Measurements from ENCODE around the gene APOLD1.
"Not testable (repeated sequence)": the region's sequence is repeated elsewhere in the genome, so short reads cannot be mapped to it uniquely, and the experiment has no call there.

APOLD1 gene

GRCh38 chr12:12786706-12787601 is 1.5 kb downstream of the APOLD1 start:
- DNase-seq (ENCODE audit: low spot score) = peak; percentile 92

- no peak for DNase-seq (ENCODE audit: low spot score)
Measured at GRCh38 chr12:12788131-12788530, 2.7 kb downstream of the APOLD1 start.

- peak; percentile 87 for DNase-seq (ENCODE audit: low spot score)
Measured at GRCh38 chr12:12788675-12789368, 3.4 kb downstream of the APOLD1 start.

- DNase-seq (ENCODE audit: low spot score) = no peak
Measured at GRCh38 chr12:12790956-12791355, 5.5 kb downstream of the APOLD1 start.

- no peak for DNase-seq (ENCODE audit: low spot score)
Measured at GRCh38 chr12:12791756-12792369, 6.4 kb downstream of the APOLD1 start.

GRCh38 chr12:12792421-12792820 is 7.0 kb downstream of the APOLD1 start:
- DNase-seq (ENCODE audit: low spot score) = no peak

- no peak for DNase-seq (ENCODE audit: low spot score)
Measured at GRCh38 chr12:12794686-12795085, 9.2 kb downstream of the APOLD1 start.

GRCh38 chr12:12796171-12796570 is 10.7 kb downstream of the APOLD1 start:
- no peak for DNase-seq (ENCODE audit: low spot score)

GRCh38 chr12:12796928-12797793 is 11.7 kb downstream of the APOLD1 start:
- DNase-seq (ENCODE audit: low spot score) = no peak

GRCh38 chr12:12797794-12798152 is 12.3 kb downstream of the APOLD1 start:
- no peak for DNase-seq (ENCODE audit: low spot score)

GRCh38 chr12:12798480-12798879 is 13.0 kb downstream of the APOLD1 start:
- no peak for DNase-seq (ENCODE audit: low spot score)

GRCh38 chr12:12799163-12799920 is 13.9 kb downstream of the APOLD1 start:
- DNase-seq (ENCODE audit: low spot score) = no peak

GRCh38 chr12:12800406-12801180 is 15.1 kb downstream of the APOLD1 start:
- DNase-seq (ENCODE audit: low spot score) = no peak

- not testable (repeated sequence) for DNase-seq (ENCODE audit: low spot score)
Measured at GRCh38 chr12:12801656-12802055, 16.2 kb downstream of the APOLD1 start.

- peak; percentile 98 for DNase-seq (ENCODE audit: low spot score)
Measured at GRCh38 chr12:12803186-12803585, 17.7 kb downstream of the APOLD1 start.

GRCh38 chr12:12804011-12804410 is 18.6 kb downstream of the APOLD1 start:
- DNase-seq (ENCODE audit: low spot score) = peak; percentile 68

- DNase-seq (ENCODE audit: low spot score) = peak; percentile 83
Measured at GRCh38 chr12:12804432-12804886, 19.0 kb downstream of the APOLD1 start.

GRCh38 chr12:12806784-12807516 is 21.5 kb downstream of the APOLD1 start:
- DNase-seq (ENCODE audit: low spot score) = no peak

- not testable (repeated sequence) for DNase-seq (ENCODE audit: low spot score)
Measured at GRCh38 chr12:12807517-12807903, 22.1 kb downstream of the APOLD1 start.

All from SW480 (cell line).